Activated CD4-positive, alpha-beta T cell treated with anti-CD3 and anti-CD28 coated beads, Interleukin-2, amount 50 U/mL, for 48 hours (primary cell): Measurements from ENCODE around the gene RNU6-9.
A peak's percentile ranks its signal among the peaks of the same experiment; 100 is the strongest.
"Not testable (repeated sequence)": the region's sequence is repeated elsewhere in the genome, so short reads cannot be mapped to it uniquely, and the experiment has no call there.

Experiments used
- DNase-seq, 2 experiments: peaks; one replicate each; pipeline ENCODE4 v3.0.0-alpha.2; 2020

The RNU6-9 gene

GRCh38 chr19:878751-879561 is 14.3 kb upstream of the RNU6-9 start:
- DNase-seq, result not testable (repeated sequence)

GRCh38 chr19:879711-880438 is 13.4 kb upstream of the RNU6-9 start:
- DNase-seq, result no peak

DNA sequence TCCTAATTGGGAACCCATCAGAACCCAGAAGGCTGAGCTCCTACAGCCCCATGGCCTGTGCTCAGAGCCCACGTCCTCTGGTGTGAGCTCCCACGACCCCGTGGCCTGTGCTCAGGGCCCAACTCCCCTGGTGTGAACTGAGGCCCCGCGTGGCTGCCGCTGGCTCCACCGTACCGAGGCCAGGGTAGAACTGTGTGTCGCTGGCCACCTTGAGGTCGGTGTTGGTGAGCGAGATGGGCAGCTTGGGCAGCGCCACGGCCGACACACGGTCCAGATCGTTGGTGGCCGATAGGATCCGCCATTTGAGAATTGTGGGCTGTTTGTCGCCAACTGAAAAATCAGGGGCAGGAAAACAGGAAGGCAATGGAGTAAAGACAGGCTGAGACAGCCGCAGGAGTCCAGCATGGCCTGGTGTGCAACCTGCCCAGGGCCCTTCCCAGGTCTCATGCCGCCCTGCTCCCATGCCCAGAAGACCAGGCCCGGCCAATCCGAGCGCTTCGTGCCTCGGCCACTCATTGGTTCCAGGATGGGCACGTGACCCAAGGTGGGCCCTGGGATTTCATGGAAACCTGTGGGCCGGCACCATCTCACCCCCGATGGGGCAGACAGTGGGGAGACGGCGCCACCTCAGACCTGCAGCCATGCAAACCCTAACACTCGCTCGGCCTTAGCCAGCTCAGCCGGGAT is 11.8 kb upstream of the RNU6-9 start:
- no peak for DNase-seq

DNA sequence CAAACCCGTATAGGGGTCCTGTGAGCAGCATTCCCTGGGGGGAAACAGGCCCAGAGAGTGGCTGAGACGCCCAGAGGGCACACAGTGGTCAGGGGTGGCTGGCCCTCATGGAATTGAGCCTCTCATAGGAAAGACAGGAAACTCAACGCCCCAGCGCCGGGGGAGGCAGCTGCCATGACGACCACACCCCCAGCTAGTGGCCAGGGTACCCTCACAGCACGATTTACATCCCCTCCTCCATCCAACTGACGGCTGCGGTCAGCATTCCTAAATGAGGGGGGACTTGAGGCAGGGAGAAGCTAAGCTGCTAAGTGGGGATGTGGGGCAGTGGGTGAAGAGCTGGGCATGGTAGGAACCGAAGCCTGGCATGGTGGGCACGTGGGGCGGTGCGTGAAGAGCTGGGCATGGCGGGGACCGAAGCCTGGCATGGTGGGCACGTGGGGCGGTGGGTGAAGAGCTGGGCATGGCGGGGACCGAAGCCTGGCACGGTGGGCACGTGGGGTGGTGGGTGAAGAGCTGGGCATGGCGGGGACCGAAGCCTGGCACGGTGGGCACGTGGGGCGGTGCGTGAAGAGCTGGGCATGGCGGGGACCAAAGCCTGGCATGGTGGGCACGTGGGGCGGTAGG is 10.3 kb upstream of the RNU6-9 start:
- no peak for DNase-seq

GRCh38 chr19:883661-884211 is 9.5 kb upstream of the RNU6-9 start:
- DNase-seq, result no peak

- no peak for DNase-seq
Observed at GRCh38 chr19:884420-885211, 8.7 kb upstream of the RNU6-9 start.

DNA sequence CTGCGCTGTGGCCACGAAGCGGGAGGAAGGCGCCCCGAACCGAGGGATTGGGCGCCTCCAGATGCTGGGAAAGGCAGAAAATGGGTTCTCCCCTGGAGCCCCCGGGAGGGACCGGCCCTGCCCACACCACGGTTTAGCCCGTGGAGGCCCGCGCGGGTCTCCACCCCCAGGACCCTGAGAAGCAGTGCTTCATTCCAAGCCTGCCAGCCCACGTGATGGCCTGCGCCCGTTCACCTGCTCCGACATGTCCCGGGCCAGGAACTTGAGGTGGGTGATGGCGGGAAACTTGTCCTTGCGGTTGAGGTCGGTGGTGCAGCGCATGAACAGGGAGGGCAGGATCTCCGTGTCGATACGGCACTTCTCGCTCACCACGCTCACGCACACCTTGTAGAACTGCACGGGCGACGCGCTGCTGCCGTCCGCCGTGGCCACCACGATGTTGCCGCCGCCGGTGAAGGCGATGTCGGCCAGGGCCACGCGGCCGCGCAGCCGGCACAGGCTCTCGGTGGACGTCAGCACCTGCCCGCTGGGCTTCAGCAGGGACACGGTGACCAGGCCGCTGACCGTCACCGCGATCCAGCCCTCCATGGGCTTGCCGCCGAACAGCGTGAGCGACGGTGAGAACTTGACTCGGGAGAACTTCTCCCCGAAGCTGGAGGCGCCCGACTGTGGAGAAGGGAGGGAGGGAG is 7.6 kb upstream of the RNU6-9 start:
- DNase-seq, result no peak

DNA sequence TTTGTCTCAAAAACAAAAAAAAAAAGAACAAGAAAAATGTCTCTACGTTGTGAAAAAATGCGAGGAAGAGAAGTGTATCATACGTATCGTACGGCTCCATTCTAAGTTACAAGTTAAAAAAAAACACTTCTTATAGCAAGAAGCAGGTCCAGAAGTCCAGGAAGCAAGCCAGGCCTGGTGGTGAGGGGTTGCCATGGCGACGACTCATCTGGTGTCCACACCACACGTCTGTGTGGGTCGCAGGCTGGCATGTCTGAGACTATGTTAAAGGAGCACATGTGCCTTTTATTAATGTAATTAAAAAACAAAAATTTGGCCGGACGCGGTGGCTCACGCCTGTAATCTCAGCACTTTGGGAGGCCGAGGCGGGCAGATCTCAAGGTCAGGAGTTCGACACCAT is 6.2 kb upstream of the RNU6-9 start:
- DNase-seq, result no peak

GRCh38 chr19:887599-887998 is 5.7 kb upstream of the RNU6-9 start:
- DNase-seq, result no peak

- peak; percentile 45 to 57 for DNase-seq
Observed at GRCh38 chr19:888581-889385, 4.5 kb upstream of the RNU6-9 start.

GRCh38 chr19:889662-890295 is 3.5 kb upstream of the RNU6-9 start:
- no peak for DNase-seq

- DNase-seq, result no peak
Observed at GRCh38 chr19:890831-891230, 2.5 kb upstream of the RNU6-9 start.

DNA sequence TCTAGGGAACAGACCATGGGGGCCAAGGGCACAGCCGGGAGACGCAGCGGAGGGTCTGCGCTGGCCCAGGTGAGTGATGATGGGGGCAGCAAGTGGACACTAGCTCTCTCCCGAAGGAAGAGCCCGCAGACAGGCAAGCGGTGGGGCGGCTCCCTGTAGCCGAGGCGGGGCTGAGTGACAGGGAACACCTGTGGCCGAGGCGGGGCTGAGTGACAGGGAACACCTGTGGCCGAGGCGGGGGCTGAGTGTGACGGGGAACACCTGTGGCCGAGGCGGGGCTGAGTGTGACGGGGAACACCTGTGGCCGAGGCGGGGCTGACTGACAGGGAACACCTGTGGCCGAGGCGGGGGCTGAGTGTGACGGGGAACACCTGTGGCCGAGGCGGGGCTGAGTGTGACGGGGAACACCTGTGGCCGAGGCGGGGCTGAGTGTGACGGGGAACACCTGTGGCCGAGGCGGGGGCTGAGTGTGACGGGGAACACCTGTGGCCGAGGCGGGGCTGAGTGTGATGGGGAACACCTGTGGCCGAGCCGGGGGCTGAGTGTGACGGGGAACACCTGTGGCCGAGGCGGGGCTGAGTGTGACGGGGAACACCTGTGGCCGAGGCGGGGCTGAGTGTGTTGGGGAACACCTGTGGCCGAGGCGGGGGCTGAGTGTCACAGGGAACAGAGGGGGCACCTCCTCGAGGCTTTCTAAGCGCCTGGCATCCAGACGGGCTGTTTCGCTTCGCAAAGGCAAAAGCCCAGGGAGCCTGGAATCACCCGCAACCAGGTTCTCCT is 1.7 kb upstream of the RNU6-9 start:
- DNase-seq, result not testable (repeated sequence)

DNA sequence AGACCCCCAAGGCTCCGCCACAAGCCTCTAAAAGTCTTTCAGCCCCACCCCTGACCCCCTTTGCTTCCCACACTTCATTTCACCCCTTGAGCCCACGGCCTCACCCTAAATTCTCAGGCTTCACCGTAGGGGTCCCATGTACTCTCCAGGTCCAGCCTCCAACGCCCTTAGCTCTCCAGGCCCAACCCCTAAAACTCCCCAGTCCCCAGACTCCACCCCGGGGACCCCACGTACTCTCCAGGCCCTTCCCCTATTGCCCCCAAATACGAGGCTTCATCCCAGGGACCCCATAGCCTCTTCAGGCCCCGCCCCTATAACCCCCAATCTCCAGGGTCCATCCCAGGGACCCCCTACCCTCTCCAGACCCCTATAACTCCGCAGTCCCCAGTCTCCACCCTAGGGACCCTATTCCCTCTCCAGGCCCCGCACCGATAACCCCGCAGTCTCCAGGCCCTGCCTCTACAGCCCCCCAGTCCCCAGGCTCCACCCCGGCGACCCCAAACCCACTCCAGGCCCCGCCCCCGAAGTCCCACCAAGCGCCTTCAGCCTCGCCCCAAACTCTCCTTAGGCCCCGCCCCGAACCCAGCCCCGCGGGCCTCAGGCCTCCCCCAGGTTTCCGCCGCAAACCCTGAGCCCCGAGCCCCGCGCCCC is 916 bp upstream of the RNU6-9 start:
- DNase-seq, result no peak

DNA sequence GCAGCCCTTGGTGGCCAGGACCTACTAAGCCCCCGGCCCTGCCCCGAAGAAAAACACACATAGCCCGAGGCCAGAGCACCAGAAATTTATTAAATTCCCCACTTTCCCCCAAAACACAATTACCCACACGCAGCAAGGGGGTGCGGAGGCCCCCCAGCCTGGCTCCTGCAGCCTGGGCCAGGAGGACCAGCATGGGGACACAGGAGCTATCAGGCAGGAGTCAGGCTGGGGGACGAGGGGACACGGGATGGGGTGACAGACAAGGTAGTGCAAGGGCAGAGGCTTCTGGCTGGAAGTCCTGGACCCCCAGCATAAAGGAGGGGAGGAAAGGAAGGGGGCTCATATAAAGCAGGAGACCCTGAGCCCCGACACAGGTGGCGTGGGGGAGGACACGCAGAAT is 3.1 kb downstream of the RNU6-9 start:
- no peak for DNase-seq

DNA sequence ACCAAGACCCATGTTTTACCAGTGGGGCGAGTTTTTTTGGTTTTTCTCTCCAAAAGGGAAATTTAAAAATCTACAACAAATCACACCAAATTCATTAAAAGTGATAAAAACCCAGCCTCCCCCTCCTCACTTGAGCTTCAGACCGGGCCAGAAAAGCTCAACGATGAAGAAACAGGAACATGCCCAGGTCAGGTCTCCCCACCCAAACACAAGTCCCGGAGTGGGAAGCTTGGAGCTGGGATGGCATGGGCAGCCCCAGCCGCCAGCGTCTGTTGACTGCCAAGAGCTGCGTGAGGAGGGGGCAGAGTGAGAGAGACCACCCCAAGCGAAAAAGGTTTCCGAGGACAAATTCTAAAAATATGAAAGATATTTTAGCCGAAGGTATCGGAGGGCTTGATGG is 3.7 kb downstream of the RNU6-9 start:
- DNase-seq, result no peak

DNA sequence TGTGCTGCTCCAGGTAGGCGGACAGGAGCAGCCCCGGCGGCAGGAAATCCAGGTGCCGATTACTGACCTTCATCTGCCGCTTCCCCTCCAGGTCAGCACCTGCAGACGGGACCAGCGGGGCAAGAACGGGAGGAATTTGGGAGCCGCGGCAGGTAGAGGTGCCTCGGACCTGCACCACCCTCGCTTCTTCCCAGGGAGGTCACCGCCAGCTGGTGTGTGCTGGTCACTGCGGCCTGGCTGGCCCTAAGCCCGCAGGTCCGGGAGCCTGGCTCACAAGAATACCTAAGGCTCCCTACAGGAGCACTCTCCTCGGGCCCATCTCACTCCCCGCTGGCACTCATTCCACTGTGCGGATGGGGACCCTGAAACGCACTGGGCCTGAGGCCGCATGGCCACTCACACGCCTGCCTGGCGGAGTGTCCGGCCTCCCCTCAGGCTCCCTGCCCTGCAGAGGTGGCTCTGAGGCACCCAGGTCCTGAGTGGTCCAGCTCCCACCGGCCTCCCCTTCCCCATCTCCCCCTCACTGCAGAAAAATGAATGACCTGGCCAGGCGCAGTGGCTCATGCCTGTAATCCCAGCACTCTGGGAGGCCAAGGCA is 4.3 kb downstream of the RNU6-9 start:
- DNase-seq, result no peak

DNA sequence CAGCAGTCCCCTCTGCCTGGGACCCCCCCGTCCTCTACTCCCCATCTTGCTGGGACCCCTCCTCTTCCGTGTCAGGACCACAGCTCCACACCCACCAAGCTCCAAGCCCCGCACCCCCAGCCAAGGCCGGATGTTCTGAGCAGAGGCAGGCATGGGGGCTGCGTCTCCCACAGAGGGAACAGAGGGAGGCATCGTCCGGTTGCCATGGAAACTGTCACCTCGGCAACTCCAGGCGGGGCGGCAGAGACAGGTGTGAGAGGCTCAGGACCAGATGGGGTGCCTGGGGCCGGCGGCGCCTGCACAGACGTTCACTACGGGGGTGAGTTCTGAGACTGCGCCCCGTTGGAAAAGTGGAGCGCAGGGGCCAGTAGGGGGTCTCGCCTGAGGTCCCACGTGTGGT is 5.4 kb downstream of the RNU6-9 start:
- no peak for DNase-seq
